RWPE1 (cell line): Measurements from ENCODE around the gene TSHB.

ENCODE experiments used
- CTCF ChIA-PET: fragments of 350-600 bp; sonication (Branson Sonifier 250); formaldehyde crosslinking; extraction: SDS; loops from one replicate; lab custom pipeline; 2021; lab: Yijun Ruan, JAX
- POLR2A ChIA-PET: fragments of 400-600 bp; formaldehyde crosslinking; extraction: SDS; loops from one replicate; lab custom pipeline; 2020; ENCODE audit warnings: antibody characterized with exemption; ENCODE audit not compliant: low non-redundant PET; lab: Yijun Ruan, JAX
- DNase-seq: peaks from one replicate; pipeline ENCODE4 v3.0.0; 2012; ENCODE audit warnings: low spot score
- H3K27ac ChIP-seq: fragments of 450-650 bp; 2 replicates; pipeline ENCODE4 v1.5.1; 2017
- TF ChIP-seq, protein P1 (sequence below): fragments of 450-650 bp; conservative IDR thresholded peaks from 2 replicates; pipeline ENCODE4 v1.5.1; 2017; ENCODE audit warnings: low read depth, mild to moderate bottlenecking

The TSHB gene

GRCh38 chr1:115035652-115036051 lies 6.0 kb downstream of the TSHB start:
- CTCF ChIA-PET = interaction anchor here (0.6 kb wide), 1 partner anchor 19 kb away, joined by 3 read pairs; no protein-coding TSS in a partner anchor

GRCh38 chr1:115036814-115037507 lies 7.3 kb downstream of the TSHB start:
- no peak overlapping the region for H3K27ac ChIP-seq
- TF ChIP-seq, protein P1, sequence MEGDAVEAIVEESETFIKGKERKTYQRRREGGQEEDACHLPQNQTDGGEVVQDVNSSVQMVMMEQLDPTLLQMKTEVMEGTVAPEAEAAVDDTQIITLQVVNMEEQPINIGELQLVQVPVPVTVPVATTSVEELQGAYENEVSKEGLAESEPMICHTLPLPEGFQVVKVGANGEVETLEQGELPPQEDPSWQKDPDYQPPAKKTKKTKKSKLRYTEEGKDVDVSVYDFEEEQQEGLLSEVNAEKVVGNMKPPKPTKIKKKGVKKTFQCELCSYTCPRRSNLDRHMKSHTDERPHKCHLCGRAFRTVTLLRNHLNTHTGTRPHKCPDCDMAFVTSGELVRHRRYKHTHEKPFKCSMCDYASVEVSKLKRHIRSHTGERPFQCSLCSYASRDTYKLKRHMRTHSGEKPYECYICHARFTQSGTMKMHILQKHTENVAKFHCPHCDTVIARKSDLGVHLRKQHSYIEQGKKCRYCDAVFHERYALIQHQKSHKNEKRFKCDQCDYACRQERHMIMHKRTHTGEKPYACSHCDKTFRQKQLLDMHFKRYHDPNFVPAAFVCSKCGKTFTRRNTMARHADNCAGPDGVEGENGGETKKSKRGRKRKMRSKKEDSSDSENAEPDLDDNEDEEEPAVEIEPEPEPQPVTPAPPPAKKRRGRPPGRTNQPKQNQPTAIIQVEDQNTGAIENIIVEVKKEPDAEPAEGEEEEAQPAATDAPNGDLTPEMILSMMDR = no peak
- no peak for DNase-seq
- CTCF ChIA-PET = interaction anchor here (1.0 kb wide), 1 partner anchor 14 kb away, joined by 6 read pairs; no protein-coding TSS in a partner anchor
- POLR2A ChIA-PET = no interaction called here

More at GRCh38 chr1:115035652-115036051, 6.0 kb downstream of the TSHB start:
- TF ChIP-seq, protein P1 = no peak
- POLR2A ChIA-PET = no interaction called here
- no peak overlapping the region for H3K27ac ChIP-seq
- no peak for DNase-seq

DNA sequence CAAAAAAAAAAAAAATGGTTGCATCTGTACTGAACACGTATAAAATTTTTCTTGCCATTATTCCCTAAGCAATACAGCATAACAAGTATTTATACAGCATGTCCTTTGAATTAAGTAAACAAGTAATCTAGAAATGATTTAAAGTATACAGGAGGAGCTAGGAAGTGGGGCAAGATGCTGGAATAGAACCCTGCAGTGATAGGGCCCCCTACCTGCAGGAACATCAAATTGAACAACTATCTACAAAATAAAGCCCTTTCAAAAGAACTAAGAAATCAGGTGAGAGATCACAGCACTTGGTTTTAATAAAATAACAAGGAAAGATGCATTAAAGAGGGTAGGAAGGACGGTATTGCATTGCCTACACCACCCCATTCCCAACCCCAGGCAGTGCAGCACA lies 10.9 kb downstream of the TSHB start:
- ChIA-PET POLR2A (no interaction called here), CTCF (interaction anchor here (0.7 to 1.2 kb wide), 3 partner anchors 51 to 61 kb away, joined by 3 to 4 read pairs (median 4); no protein-coding TSS in a partner anchor)
- no peak for DNase-seq
- TF ChIP-seq, protein P1 = no peak
- H3K27ac ChIP-seq = no peak overlapping the region

- ChIA-PET POLR2A (no interaction called here), CTCF (interaction anchor here (0.5 to 1.6 kb wide), 6 partner anchors 53 to 1206 kb away, joined by 3 to 5 read pairs (median 4); no protein-coding TSS in a partner anchor)
- H3K27ac ChIP-seq = no peak overlapping the region
- TF ChIP-seq, protein P1 = peak; percentile 18
- DNase-seq = peak; percentile 34
These were observed 12.0 kb downstream of the TSHB start for GRCh38 chr1:115041654-115042053.

GRCh38 chr1:115046751-115047150 lies 17.1 kb downstream of the TSHB start:
- CTCF ChIA-PET = no interaction called here
- POLR2A ChIA-PET = no interaction called here
- DNase-seq = no peak
- TF ChIP-seq, protein P1 = no peak
- H3K27ac ChIP-seq = no peak overlapping the region

DNA sequence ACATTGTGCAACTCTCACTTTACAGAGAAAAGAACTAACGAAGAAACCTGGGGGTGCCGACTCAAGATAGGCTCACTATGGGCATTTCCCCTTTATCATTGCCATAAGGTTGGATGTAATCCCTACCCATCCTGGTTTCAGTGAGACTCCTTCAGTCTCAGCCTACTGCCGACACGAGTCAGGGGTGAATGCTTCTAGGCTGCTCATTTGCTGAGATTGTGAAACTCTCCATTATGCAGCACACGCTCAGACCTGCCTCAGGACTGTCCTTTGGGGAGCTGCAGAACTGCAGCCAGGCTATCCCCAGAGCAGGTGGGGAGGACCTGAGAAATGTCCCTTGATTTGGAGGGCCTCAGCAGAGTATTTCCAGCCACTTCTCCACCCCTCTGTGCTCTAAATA lies 22.2 kb downstream of the TSHB start:
- ChIA-PET POLR2A (no interaction called here), CTCF (interaction anchor here (0.5 to 2.6 kb wide), 7 partner anchors 22 to 648 kb away, joined by 3 to 12 read pairs (median 4); no protein-coding TSS in a partner anchor)
- H3K27ac ChIP-seq = peak overlapping the region; percentile 41
- peak; percentile 67 for DNase-seq
- TF ChIP-seq, protein P1 = no peak
